Fibroblast of pulmonary artery (primary cell): Measurements from ENCODE around the gene COL9A2.

Experiments used
- DNase-seq: peaks from one replicate; pipeline ENCODE4 v3.0.0-alpha.2; 2010; ENCODE audit warnings: low read depth
- H3K4me3 ChIP-seq: replicated peaks from 2 replicates; pipeline ENCODE4 v1.5.1; 2011; ENCODE audit warnings: low read depth, mild to moderate bottlenecking, control low read depth, low read length, moderate library complexity
- CTCF ChIP-seq: IDR thresholded peaks from 2 replicates; pipeline ENCODE4 v1.5.1; 2011; ENCODE audit warnings: mild to moderate bottlenecking, control low read depth, low read length, inconsistent platforms; ENCODE audit errors: missing control alignments

COL9A2 gene

GRCh38 chr1:40255231-40255630, 61.9 kb downstream of the COL9A2 start:
- no peak for TF ChIP-seq CTCF
- DNase-seq = no peak
- no peak overlapping the region for H3K4me3 ChIP-seq

- TF ChIP-seq CTCF = no peak
- no peak overlapping the region for H3K4me3 ChIP-seq
- DNase-seq = no peak
These were observed 64.5 kb downstream of the COL9A2 start for GRCh38 chr1:40252601-40253000.

GRCh38 chr1:40251456-40251855, 65.6 kb downstream of the COL9A2 start:
- H3K4me3 ChIP-seq = no peak overlapping the region
- TF ChIP-seq CTCF = no peak
- DNase-seq = no peak
